Ascending aorta (tissue), 2 donors: ENCODE data around the gene IRGQ. TPM values are rescaled to one million over a fixed set of nuclear protein-coding genes. Genes with fewer than 3 reads are reported as not detected.

Source experiments
- DNase-seq, 2 donors: peaks; one replicate each; pipeline ENCODE4 v3.0.0-alpha.2; 2019; ENCODE audit warnings: low spot score in 2 of 2
- H3K27ac ChIP-seq, 2 donors: fragments of 200-600 bp; sonication (generic); one replicate each; pipeline ENCODE4 v1.5.1; 2016 to 2017; ENCODE audit warnings: mild to moderate bottlenecking in 1 of 2
- H3K27me3 ChIP-seq: fragments of 200-600 bp; sonication (generic); one replicate; pipeline ENCODE4 v1.5.1; 2017
- H3K36me3 ChIP-seq, 2 donors: fragments of 200-600 bp; sonication (generic); one replicate each; pipeline ENCODE4 v1.5.1; 2016
- H3K4me1 ChIP-seq, 2 donors: fragments of 200-600 bp; sonication (generic); one replicate each; pipeline ENCODE4 v1.5.1; 2016 to 2017; ENCODE audit warnings: mild to moderate bottlenecking in 1 of 2
- H3K4me3 ChIP-seq, 2 donors: fragments of 200-600 bp; sonication (generic); one replicate each; pipeline ENCODE4 v1.5.1; 2016 to 2017; ENCODE audit warnings: mild to moderate bottlenecking in 1 of 2
- H3K9me3 ChIP-seq, 2 donors: fragments of 200-600 bp; sonication (generic); one replicate each; pipeline ENCODE4 v1.5.1; 2016
- intact Hi-C: fragments of 100-400 bp; cut with DNase I; formaldehyde crosslinking; loops from one replicate; pipeline ENCODE4 v1.15.1; 2023
- total RNA-seq: library from RNA; depleted of rRNA; stranded (reverse); fragments of >200 nt; gene quantifications from one replicate; pipeline ENCODE4 v1.1.0, GENCODE V29; 2016
- TF ChIP-seq, protein P1 (sequence below), 3 experiments: fragments of 200-600 bp in 2 of 3; fragments of 450-650 bp in 1 of 3; sonication (generic) in 2 of 3; IDR thresholded peaks; one replicate each; pipeline ENCODE4 v1.5.1; 2016 to 2019; ENCODE audit warnings: antibody characterized with exemption in 3 of 3, mild to moderate bottlenecking in 1 of 3, moderate library complexity in 1 of 3

Gene IRGQ
- total RNA-seq, 1 donor from 2014 or later = 17.2 TPM

DNA sequence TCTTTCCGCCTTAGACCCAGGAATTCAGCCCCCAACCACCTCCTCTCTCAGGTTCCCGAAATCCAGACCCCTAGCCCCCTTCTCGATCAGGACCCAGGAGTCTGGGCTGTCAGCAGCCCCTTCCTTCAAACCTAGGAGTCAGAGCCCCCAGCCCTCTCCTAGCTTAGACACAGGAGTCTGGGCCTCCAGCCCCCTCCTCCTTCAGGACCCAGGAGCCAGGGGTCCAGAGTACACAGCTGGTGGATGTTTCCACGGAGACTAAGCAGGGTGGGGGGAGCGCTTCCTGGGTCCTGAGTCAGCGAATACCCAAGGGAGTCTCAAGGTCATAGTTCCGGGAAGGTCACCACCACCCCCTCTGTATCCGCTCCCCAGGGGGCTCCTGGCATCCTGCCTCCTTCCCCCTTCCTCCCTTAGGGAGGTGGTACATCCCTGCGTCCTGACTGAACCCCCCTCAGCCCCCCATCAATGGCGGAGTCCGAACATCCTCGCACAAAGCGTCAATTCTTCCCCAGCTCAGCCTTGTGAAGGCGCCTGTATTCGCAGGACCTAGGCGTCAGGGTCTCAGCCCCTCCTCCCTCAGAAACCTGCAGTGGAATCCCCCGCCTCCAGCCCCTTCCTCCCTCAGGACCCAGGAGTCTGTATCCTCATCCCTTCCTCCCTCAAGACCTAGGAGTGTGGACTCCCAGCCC, 39.1 kb upstream of the IRGQ start:
- Histone ChIP-seq H3K4me3 (no peak overlapping the region), H3K27me3 (no peaks in the 10 kb centered on the region), H3K9me3 (no peaks in the 10 kb centered on the region), H3K4me1 (peaks cover 0 to 2% of the 10 kb centered on the region in 2 donors), H3K27ac (no peak overlapping the region), H3K36me3 (no peaks in the 10 kb centered on the region)
- DNase-seq = no peak
- TF ChIP-seq, protein P1, sequence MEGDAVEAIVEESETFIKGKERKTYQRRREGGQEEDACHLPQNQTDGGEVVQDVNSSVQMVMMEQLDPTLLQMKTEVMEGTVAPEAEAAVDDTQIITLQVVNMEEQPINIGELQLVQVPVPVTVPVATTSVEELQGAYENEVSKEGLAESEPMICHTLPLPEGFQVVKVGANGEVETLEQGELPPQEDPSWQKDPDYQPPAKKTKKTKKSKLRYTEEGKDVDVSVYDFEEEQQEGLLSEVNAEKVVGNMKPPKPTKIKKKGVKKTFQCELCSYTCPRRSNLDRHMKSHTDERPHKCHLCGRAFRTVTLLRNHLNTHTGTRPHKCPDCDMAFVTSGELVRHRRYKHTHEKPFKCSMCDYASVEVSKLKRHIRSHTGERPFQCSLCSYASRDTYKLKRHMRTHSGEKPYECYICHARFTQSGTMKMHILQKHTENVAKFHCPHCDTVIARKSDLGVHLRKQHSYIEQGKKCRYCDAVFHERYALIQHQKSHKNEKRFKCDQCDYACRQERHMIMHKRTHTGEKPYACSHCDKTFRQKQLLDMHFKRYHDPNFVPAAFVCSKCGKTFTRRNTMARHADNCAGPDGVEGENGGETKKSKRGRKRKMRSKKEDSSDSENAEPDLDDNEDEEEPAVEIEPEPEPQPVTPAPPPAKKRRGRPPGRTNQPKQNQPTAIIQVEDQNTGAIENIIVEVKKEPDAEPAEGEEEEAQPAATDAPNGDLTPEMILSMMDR (IDR thresholded peaks at IDR 0.05) = no peak
- intact Hi-C loops = no loop called here

DNA sequence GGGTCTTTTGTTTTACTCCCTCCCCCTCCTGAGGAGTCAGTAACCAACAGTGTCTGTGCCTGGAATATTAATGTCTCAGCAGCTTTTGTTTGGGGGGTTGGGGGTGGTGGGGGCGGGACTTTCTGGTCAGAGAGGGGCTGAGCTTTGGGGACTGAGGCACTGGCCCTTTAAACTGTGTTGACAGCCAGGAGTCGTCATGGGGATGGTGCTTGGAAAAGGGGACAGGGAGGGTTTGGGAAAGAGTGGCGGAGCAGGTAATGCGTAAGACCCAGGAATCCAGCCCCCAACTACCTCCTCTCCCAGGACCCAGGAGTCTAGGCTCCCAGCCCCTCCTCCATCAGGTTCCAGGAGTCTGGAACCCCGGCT, 38.6 kb upstream of the IRGQ start:
- Histone ChIP-seq H3K4me3 (no peak overlapping the region), H3K36me3 (no peaks in the 10 kb centered on the region), H3K27ac (no peak overlapping the region), H3K4me1 (no peaks in the 10 kb centered on the region), H3K9me3 (no peaks in the 10 kb centered on the region), H3K27me3 (no peaks in the 10 kb centered on the region)
- no peak for DNase-seq
- intact Hi-C loops = no loop called here
- TF ChIP-seq, protein P1 (IDR thresholded peaks at IDR 0.05) = no peak

DNA sequence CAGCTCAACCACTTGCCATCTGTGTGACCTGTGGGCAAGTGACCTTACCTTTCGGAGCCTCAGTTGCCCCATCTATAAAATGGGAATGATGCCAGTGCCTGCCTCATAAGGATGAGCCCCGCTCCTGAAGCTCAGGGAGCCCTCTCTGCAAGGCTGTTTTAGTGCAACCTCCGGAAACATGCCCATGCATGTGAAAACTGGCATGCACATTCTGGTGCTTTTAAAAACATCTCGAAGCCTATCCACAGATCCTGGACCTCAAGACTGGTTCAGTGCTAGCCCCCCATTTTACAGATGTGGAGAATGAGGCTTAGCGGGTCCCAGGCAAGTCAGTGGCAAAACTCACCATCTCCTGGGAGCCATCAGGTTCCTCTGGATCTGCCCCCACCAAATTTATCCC, 38.1 kb upstream of the IRGQ start:
- Histone ChIP-seq H3K4me1 (no peaks in the 10 kb centered on the region), H3K9me3 (no peaks in the 10 kb centered on the region), H3K27me3 (no peaks in the 10 kb centered on the region), H3K27ac (no peak overlapping the region), H3K4me3 (no peak overlapping the region), H3K36me3 (no peaks in the 10 kb centered on the region)
- no peak for DNase-seq
- TF ChIP-seq, protein P1 (IDR thresholded peaks at IDR 0.05) = no peak
- intact Hi-C loops = no loop called here

DNA sequence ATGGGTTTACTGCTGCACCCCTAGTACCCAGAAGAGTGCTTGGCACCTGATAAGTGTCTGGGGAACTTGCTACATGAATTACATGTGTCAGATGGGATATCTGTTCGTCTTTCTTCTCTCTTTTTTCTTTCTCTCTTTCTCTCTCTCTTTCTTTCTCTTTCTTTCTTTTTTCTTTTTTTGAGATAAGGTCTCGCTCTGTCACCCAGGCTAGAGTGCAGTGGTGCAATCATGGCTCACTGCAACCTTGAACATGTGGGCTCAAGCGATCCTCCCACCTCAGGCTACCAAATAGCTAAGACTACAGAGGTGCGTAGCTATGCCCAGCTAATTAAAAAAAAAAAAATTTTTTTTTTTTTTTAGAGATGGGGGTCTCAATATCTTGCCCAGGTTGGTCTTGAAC, 37.6 kb upstream of the IRGQ start:
- intact Hi-C loops = no loop called here
- TF ChIP-seq, protein P1 (IDR thresholded peaks at IDR 0.05) = no peak
- H3K27me3 ChIP-seq = no peaks in the 10 kb centered on the region
- no peaks in the 10 kb centered on the region for H3K36me3 ChIP-seq
- no peaks in the 10 kb centered on the region for H3K4me1 ChIP-seq
- H3K27ac ChIP-seq = no peak overlapping the region
- no peaks in the 10 kb centered on the region for H3K9me3 ChIP-seq
- no peak overlapping the region for H3K4me3 ChIP-seq
- DNase-seq = no peak

DNA sequence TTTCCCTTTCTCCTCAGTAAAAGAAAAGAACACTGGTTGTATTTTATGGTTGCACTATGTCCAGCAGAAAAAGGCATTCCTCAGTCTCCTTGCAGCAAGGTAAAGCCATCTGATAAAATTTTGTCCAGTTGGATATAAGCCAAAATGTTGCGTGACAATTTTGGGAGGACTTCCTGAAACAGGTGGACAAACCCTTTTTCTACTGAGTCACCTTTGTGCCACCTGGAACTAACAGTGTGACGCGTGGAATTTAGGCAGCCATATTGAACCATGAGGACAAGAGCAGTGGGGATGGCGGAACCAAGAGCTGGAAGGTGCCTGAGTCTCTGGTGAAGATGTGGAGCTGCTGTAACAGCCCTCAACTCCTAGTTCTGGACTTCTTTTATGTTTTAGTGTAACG, 35.6 kb upstream of the IRGQ start:
- H3K9me3 ChIP-seq = no peaks in the 10 kb centered on the region
- no peaks in the 10 kb centered on the region for H3K27me3 ChIP-seq
- no peak overlapping the region for H3K4me3 ChIP-seq
- TF ChIP-seq, protein P1 (IDR thresholded peaks at IDR 0.05) = no peak
- no peak for DNase-seq
- H3K36me3 ChIP-seq = no peaks in the 10 kb centered on the region
- H3K27ac ChIP-seq = no peak overlapping the region
- H3K4me1 ChIP-seq = no peaks in the 10 kb centered on the region
- intact Hi-C loops = no loop called here
